Neural progenitor cell (in vitro differentiated cells): Measurements from ENCODE around the gene LTC4S.

Experiments
- CTCF ChIP-seq: fragments of 200-600 bp; sonication (generic); IDR thresholded peaks from 2 replicates; pipeline ENCODE4 v1.5.1; 2017; ENCODE audit warnings: antibody characterized with exemption, mild to moderate bottlenecking
- EZH2 ChIP-seq: fragments of 200-600 bp; sonication (generic); IDR thresholded peaks from 2 replicates; pipeline ENCODE4 v1.6.1; 2017; ENCODE audit warnings: antibody characterized with exemption, mild to moderate bottlenecking, moderate library complexity

- TF ChIP-seq CTCF (no peak), EZH2 (no peak)
These were observed 26.9 kb upstream of the LTC4S start for GRCh38 chr5:179766726-179767455.
